HPDE6-E6E7 (cell line): ENCODE data around the gene NHP2.

Source experiments
- DNase-seq: peaks from one replicate; pipeline ENCODE4 v3.0.0; 2011; ENCODE audit warnings: missing footprints; ENCODE audit errors: extremely low spot score

The NHP2 gene

GRCh38 chr5:178114325-178115135 is 39.2 kb downstream of the NHP2 start:
- no peak for DNase-seq

GRCh38 chr5:178113841-178114324 is 39.8 kb downstream of the NHP2 start:
- no peak for DNase-seq

GRCh38 chr5:178113141-178113787 is 40.4 kb downstream of the NHP2 start, which contains the start of gene N4BP3:
Gene N4BP3, plus strand, starts transcription at chr5:178113532. Its CDS starts 6,052 bp downstream, at chr5:178119584.
- DNase-seq, result peak; percentile 79

GRCh38 chr5:178112545-178112944 is 41.1 kb downstream of the NHP2 start:
- DNase-seq, result no peak

GRCh38 chr5:178111925-178112324 is 41.8 kb downstream of the NHP2 start:
- no peak for DNase-seq

GRCh38 chr5:178110511-178110910 is 43.2 kb downstream of the NHP2 start:
- no peak for DNase-seq

- DNase-seq, result no peak
Observed at GRCh38 chr5:178108966-178109365, 44.7 kb downstream of the NHP2 start.

- no peak for DNase-seq
Observed at GRCh38 chr5:178108446-178108845, 45.2 kb downstream of the NHP2 start.

- no peak for DNase-seq
Observed at GRCh38 chr5:178107756-178108310, 45.9 kb downstream of the NHP2 start.

- DNase-seq, result peak; percentile 78
Observed at GRCh38 chr5:178106556-178107239, 47.0 kb downstream of the NHP2 start.

- DNase-seq, result no peak
Observed at GRCh38 chr5:178106086-178106485, 47.6 kb downstream of the NHP2 start.

- no peak for DNase-seq
Observed at GRCh38 chr5:178104492-178104891, 49.2 kb downstream of the NHP2 start.

- no peak for DNase-seq
Observed at GRCh38 chr5:178103612-178104011, 50.1 kb downstream of the NHP2 start.
